Amniotic epithelial cell (primary cell): ENCODE results near the gene CD300H.
"Not testable (repeated sequence)": the region's sequence is repeated elsewhere in the genome, so short reads cannot be mapped to it uniquely, and the experiment has no call there.

ENCODE experiments used
- DNase-seq: peaks from one replicate; pipeline ENCODE4 v3.0.0-alpha.2; 2010; ENCODE audit warnings: low read depth

CD300H gene

DNA sequence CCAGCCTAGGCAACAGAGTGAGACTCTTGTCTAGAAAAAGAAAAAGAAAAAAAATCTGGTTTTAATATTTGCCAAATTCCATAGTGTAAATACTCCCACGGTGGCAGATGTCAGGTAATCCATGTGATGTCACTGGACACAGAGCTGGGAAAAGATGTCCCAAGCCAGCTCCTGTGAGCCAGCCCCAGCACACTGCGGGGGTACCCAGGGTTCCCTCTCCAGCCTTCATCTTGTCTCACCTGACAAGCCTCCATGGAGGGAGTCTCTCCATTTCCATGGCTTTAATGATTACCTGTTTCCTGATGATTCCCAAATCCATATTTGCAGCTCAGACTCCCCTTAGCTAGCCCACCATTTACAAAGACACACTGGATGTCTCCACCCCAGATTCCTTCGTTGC, 40.6 kb downstream of the CD300H start:
- DNase-seq = no peak

DNA sequence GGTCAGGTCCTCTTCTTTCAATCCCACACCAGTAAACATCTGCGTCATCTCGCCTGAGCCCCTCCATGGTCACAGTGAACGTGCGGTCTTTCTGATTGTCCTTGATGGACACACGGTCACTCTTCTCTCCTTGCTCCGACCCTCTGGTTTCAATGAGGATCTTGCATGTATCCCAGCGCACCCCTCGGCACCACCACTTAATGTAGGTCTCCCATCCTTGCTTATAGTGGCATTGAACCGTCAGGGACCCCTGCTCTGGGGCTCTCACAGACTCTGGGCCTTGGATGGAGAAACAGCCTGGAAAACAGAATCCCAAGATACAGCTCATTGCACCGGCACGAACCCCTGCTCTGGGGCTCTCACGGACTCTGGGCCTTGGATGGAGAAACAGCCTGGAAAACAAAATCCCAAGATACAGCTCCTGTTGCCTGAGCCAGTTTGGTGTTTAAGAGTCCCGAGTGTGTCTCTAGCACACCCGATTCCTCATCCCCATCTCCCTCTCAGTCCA, 41.5 kb downstream of the CD300H start:
- DNase-seq = no peak

DNA sequence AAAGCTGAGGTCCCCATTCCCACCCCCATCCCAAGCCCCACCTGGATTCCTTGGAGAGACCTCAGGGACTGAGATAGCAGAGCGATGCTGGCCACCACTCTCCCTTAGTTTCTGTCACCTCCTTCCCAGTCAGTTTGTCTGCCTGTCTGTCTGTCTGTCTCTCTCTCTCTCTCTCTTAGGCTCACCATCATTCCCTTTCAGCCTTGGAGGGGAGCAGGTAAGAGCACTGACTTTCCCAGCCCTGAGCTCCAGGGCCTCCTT, 41.9 kb downstream of the CD300H start:
- DNase-seq = no peak

DNA sequence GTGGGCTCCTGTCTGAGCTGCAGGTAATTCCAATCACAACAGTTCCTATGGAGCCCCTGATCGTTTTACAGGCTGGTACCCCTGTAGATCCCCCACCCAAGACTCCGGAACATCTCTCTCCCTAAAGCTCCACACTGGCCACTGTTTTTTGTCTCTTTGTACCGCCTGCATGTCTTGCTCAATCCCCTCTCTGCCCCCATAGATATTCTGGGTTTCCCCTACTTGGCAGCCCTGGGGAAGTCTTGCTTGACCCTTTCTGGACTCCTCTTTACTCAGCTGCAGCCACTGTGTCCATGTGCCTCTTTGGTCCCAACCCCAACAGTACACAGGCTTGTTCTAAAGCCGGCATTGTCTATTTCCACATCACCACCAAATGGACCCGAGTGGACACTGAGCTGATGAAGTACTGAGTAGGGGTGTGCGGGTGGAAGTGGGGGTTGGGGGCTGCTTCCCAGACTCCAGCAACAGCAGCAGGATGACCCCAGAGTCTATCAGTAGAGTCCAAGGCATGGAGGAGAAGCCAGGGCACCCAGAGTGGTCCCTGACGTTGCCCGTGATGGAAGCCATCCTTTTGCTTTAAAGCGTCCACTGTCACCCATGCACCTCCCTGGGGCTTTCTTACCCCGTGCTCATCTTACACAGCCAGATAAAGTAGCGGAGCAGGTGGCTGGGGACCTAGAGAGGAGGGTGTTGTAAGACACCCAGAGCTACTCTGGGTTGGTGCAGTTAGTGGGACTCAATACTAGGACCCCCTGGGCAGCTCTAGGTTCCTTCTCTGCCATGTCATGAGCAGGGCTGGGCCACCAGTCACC, 42.5 kb downstream of the CD300H start:
- DNase-seq = no peak

DNA sequence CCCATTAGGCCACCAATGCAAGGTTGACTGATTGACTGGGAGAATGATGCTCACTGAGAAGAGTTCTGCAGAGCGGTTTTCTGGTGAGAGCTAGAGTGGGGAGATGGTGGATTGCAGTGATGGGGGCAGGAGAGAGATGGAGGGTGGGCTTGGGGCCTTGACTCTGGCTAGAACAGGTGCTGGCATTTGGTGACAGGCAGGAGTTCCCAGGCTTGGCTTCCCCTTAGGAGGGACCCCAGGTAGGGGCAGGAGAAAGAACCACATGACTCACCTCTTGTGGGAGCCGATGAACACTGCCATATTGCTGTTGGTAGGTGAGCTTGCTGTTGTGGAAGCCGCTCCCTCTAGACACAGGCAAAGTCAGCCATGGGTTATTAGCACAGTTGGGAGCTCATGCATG, 44.0 kb downstream of the CD300H start:
- DNase-seq = no peak

DNA sequence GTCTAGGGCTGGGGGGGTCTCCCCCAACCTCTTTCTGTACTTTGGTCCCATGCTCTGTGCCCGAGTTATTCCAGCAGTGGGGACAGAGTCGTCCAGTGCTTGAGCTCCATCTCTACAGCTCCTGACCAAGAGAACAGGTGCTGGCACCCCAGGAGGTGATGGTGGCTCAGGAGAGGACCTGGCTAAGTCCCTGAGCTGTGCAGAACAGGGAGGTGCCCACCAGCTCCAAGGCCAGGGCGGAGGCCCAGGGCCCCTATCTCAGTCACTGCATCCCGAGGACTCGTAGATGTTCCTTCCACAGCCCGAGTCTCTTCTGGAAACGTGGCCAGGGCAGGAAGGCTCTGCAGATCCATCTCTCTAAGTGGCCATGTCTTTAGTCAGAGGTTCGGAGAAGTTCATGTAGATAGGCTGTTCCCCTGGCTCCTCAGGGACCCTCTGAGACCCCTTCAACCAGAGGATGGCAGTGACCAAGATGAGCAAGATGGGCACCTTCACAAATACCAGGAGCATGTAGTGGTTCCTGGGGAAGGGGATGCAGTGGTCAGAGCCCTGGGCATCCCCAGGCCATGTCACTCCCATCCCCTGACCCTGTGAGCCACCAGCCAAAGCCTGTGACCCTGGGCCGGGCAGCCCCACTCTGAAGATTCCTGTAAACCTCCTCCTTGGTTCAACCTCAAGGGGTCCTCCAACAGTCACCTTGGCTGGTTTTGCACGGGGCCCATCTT, 44.8 kb downstream of the CD300H start:
- DNase-seq = no peak

DNA sequence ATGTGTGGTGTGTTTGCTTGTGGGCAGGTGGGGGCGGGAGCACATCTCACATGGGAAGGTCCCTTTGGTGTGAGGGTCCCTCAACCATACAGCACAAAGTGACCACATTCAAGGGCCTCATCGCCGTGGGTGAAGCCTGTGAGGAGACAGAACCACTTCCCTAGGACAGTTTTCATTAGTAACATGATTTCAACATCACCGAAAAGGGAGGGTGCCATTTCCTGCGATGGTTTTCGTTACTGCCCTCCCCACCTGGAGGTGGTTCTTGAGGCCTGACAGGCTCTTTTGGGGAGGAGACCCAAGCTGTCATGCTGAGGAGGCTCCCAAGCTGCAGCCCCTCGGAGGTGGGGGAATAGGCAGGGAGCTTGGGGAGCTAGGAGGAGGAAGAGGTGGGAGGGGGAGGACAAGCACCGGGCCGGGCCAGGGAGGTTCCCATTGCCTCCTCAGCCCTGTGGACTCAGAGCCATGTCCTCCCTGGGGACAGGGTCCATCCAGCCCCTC, 45.6 kb downstream of the CD300H start:
- no peak for DNase-seq

DNA sequence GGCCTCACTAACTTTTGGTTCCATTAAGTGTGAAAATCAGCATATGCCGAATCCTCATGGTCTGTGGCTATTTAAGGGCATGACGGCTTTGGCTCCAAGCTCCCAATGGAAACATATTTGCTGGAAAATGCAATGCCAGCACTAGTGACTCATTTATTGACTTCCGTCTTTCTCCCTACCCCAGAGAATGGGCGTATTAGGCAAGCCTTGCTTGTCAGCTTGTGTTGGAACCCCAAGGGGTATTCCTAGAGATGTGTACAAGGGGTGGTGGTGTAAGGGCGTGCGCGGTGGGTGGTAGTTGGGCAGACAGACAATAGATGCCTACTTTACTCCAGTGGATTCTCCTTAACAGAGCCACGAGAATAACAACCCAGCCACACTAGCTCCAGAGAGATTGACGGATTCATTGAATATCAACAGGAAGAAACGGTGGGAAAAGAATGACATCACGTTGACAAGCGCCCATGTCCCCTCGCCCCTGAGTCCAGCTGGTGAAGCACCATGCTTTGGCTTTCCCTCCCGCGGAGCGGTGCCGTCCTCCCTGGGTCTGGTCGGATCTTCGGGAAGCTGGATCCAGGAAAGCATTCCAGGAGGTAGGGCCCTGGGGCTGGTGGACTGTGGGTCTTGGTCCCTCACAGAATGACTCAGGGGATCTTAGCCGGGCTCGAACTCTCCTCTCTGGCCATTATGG, 46.4 kb downstream of the CD300H start:
- DNase-seq = no peak

DNA sequence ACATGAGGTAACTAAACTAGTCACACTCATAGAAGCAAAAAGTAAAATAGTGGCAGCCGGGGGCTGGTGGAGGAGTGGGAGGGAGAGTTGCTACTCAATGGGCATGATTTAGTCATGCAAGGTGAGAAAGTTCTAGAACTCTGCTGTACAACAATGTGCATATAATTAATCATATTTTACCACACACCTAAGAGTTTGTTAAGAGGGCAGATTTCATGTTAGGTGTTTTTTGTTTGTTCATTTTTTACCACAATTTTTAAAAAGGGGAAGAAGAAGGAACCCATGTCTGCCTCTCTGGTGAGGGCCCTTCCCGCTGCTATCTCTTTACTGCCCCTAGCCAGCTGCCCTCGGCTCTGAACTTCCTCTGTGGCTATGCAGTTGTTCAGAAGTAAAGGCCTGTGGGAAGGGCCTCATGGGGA, 47.3 kb downstream of the CD300H start:
- DNase-seq = no peak

DNA sequence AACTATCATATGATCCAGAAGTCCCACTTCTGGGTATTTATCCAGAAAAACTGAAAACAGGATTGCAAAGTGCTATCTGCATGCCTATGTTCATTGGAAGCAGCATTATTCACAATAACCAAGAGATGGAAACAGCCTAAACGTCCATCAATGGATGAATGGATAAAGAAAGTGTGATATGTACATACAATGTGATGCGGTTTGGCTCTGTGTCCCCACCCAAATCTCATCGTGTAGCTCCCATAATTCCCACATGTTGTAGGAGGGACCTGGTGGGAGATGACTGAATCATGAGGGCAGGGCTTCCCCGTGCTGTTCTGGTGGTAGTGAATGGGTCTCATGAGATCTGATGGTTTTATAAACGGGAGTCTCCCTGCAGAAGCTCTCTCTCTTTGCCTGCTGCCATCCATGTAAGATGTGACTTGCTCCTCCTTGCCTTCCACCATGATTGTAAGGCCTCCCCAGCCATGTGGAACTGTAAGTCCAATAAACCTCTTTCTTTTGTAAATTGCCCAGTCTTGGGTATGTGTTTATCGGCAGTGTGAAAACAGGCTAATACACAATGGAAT, 48.8 kb downstream of the CD300H start:
- not testable (repeated sequence) for DNase-seq

DNA sequence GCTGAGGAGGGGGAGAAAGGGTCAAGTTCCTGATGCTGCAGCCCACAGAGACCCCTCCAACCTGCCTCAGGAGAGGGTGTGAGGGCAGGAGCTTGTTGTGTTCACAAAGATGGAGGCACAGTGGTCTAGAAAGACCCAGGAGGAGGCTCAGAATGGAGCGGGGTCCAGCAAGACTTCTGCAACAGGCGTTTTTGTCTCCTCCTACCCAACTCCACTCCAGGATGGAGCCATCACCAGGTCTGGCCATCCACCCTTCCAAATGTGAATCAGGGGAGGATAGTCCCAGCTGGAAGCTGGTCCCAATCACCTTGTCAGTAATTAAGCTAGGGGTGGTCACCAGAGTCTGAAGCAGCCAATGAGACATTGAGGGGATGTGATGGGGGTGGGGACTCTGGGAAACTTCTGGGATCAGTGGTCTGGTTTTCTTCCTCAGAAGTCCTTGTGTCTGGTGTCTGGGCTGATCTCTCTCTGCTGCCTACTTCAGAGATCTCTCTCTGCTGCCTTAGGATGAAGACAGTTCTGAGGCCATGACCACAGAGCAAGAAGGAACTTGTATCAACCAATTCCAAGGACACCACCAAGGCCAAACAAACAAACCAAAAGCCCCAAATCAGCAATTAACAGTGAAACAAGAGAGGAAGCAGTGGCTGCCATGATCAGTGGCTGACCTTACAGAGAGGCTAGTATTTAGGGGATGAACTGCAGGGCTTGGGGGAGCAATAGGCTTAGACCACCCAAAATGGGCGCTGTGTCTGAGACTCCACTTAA, 50.6 kb downstream of the CD300H start:
- DNase-seq = no peak

DNA sequence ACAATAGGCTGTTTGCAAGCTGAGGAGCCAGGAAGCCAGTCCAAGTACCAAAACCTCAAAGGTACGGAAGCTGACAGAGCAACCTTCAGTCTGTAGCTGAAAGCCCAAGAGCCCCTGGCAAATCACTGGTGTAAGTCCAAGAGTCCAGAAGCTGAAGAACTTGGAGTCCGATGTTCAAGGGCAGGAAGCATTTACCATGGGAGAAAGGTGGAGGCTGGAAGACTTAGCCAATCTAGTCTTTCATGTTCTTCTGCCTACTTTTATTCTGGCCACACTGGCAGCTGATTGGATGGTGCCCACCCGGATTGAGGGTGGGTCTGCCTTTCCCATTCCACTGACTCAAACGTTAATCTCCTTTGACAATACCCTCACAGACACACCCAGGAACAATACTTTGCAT, 51.4 kb downstream of the CD300H start:
- DNase-seq = no peak

DNA sequence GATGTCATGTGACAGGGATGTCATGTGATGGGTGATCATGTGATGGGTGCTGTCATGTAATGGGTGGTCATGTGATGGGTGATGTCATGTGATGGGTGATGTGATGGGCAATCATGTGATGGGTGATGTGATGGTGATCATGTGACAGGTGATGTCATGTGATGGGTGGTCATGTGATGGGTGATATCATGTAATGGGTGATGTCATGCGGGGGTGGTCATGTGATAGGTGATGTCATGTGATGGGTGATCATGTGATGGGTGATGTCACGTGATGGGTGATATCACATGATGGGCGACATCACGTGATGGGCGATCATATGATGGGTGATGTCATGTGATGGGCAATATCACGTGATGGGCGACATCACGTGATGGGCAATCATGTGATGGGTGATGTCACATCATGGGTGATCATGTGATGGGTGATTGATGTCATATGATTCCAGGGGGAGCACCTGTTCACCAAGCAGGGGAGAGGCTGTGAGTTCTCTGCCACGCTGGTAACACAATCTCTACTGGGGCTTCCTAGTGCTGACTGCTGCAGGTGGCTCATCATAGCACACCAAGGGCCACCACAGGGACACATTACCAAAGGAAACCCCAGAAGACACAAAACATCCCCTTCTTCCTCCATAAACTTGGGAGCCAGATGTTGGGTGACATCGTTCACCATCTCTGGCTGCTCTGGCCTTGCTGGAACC, 52.5 kb downstream of the CD300H start:
- DNase-seq = no peak

DNA sequence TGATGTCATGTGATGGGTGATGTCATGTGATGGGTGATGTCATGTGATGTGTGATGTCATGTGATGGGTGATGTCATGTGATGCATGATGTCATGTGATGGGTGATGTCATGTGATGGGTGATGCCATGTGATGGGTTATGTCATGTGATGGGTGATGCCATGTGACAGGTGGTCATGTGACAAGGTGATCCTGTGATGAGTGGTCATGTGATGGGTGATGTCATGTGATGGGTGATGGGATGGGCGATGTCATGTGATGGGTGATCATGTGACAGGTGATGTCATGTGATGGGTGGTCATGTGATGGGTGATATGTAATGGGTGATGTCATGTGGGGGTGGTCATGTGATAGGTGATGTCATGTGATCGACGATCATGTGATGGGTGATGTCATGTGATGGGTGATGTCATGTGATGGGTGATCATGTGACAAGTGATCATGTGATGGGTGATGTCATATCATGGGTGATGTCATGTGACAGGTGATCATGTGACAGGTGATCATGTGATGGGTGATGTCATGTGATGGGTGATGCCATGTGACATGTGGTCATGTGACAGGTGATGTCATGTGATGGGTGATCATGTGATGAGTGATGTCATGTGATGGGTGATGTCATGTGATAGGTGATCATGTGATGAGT, 53.2 kb downstream of the CD300H start:
- peak; percentile 55 for DNase-seq

DNA sequence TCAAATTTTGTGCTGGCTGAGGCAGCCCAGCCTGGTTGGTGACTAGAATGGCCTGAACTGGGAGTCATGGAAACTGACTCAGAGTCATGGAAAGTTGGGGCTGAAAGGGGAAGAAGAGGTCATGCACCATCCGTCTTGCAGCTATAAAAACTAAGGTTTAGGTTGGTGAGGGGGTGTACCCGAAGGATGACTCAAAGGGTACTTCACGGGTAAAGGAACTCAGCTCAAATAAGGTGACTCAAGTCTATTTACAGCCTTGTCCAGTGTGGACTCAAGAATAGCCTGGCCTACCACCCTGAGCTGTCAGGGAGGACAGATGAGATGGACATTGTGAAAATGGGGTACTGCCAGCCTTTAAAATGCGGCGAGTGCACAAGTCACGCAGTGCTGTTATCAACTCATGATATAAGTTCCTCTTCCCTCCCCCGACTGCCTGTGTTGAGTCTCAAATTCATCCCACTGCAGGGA, 54.7 kb downstream of the CD300H start:
- DNase-seq = no peak

DNA sequence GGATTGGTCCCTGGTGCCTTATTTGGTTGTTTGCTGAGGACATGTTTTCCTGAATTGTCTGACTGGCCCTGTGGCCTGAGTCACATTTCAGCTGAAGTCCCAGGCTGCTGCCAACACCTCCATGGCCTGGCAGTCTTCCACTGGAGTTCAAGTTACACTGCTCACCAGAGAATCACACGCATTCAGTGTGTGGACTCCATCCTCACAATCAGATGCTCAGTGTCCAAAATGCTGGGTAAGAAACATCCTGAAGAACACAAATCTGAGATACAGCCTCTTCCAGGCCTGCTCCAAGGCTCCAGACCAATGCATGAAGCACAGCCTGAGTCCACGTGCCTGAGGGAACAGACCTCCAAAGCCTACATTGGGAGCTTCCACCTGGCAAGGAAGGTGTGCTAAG, 55.3 kb downstream of the CD300H start:
- DNase-seq = no peak
